Neutrophil (primary cell): Measurements from ENCODE around the gene NPIPB8.
"Not testable (repeated sequence)": the region's sequence is repeated elsewhere in the genome, so short reads cannot be mapped to it uniquely, and the experiment has no call there.

Source experiments
- H3K27ac ChIP-seq: fragments of 200-600 bp; sonication (generic); 2 replicates; pipeline ENCODE4 v1.5.1; 2016; ENCODE audit warnings: mild to moderate bottlenecking, moderate library complexity
- H3K27me3 ChIP-seq: fragments of 200-600 bp; sonication (generic); 2 replicates; pipeline ENCODE4 v1.6.0; 2016; ENCODE audit warnings: mild to moderate bottlenecking
- H3K36me3 ChIP-seq: fragments of 200-600 bp; sonication (generic); 2 replicates; pipeline ENCODE4 v1.5.1; 2017
- H3K4me1 ChIP-seq, 2 experiments: fragments of 200-600 bp in 1 of 2; sonication (generic) in 1 of 2; 1 replicate in 1 of 2; 2 replicates in 1 of 2; pipeline versions ENCODE4 v1.5.1 to v1.6.1; 2013 to 2016; ENCODE audit warnings: low read depth in 1 of 2, low read length in 1 of 2, mild to moderate bottlenecking in 1 of 2, moderate library complexity in 1 of 2; ENCODE audit not compliant: control insufficient read depth in 1 of 2, insufficient read depth in 1 of 2
- H3K4me3 ChIP-seq, 2 experiments: fragments of 200-600 bp in 1 of 2; sonication (generic) in 1 of 2; 1 replicate in 1 of 2; 2 replicates in 1 of 2; pipeline ENCODE4 v1.5.1; 2013 to 2016; ENCODE audit warnings: low read depth in 1 of 2, low read length in 1 of 2, mild to moderate bottlenecking in 1 of 2, moderate library complexity in 1 of 2
- H3K9me3 ChIP-seq: fragments of 200-600 bp; sonication (generic); 2 replicates; pipeline ENCODE4 v1.5.1; 2016
- TF ChIP-seq, protein P1 (sequence below): fragments of 200-600 bp; sonication (generic); IDR thresholded peaks from 2 replicates; pipeline ENCODE4 v1.5.1; 2016; ENCODE audit warnings: antibody characterized with exemption

NPIPB8 gene

DNA sequence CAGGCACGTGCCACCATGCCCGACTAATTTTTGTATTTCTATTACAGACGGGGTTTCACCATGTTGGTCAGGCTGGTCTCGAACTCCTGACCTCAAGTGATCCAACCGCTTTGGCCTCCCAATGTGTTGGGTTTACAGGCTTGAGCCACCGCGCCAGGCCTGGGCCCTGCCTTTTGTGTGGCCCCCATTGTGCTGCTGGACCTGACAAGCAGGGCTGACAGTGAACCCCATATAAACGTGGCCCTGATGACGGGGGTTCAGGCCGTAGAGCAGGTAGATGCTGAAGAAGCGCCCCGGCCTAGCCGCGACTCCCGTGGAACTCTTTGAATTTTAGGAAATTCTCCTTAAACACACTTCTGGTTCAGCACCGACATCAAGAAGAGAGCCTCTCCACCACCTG, 23.3 kb upstream of the NPIPB8 start:
- H3K4me1 ChIP-seq: peaks cover 54 to 58% of the 10 kb centered on the region in 2 experiments

DNA sequence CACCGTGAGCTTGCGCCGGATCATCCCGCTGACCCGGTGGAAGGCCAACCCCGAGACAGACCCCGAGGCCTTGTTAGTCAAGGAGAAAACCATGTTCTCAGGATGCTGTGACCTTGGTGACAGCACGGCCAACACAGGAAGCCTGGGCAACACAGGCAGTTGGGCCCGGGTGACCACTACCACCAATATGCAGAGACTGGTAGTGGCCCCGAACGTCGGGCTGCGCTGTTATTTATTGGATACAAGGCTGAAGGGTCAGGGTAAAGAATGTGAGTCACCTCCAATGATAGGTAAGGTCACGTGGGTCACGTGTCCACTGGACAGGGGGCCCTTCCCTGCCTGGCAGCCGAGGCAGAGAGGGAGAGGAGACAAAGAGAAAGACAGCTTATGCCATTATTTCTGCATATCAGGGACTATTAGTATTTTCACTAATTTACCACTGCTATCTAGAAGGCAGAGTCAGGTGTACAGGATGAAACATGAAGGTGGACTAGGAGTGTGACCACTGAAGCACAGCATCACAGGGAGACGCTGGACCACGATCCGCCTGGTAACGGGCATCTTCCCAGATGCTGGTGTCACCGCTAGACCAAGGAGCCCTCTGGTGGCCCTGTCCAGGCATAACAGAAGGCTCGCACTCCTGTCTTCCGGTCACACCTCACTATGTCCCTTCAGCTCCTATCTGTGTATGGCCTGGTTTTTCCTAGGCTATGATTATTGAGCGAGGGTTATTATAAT, 22.2 kb upstream of the NPIPB8 start:
- peak overlapping the region; percentile 72 for H3K27ac ChIP-seq
- TF ChIP-seq, protein P1, sequence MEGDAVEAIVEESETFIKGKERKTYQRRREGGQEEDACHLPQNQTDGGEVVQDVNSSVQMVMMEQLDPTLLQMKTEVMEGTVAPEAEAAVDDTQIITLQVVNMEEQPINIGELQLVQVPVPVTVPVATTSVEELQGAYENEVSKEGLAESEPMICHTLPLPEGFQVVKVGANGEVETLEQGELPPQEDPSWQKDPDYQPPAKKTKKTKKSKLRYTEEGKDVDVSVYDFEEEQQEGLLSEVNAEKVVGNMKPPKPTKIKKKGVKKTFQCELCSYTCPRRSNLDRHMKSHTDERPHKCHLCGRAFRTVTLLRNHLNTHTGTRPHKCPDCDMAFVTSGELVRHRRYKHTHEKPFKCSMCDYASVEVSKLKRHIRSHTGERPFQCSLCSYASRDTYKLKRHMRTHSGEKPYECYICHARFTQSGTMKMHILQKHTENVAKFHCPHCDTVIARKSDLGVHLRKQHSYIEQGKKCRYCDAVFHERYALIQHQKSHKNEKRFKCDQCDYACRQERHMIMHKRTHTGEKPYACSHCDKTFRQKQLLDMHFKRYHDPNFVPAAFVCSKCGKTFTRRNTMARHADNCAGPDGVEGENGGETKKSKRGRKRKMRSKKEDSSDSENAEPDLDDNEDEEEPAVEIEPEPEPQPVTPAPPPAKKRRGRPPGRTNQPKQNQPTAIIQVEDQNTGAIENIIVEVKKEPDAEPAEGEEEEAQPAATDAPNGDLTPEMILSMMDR: peak; percentile 94

More for the DNA sequence above, 23.3 kb upstream of the NPIPB8 start:
- H3K27ac ChIP-seq, H3K9me3 ChIP-seq, H3K36me3 ChIP-seq, H3K4me3 ChIP-seq, H3K27me3 ChIP-seq: not testable (repeated sequence)

DNA sequence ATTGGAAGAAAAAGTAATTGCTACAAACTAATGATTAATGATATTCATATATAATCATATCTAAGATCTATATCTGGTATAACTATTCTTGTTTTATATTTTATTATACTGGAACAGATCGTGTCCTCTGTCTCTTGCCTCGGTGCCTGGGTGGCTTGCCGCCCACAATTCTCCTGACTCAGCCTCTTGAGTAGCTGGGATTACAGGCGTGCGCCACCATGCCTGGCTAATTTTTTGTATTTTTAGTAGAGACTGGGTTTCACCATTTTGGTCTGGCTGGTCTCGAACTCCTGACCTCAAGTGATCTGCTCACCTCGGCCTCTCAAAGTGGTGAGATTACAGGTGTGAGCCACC, 21.7 kb upstream of the NPIPB8 start:
- Histone ChIP-seq H3K27ac (peak overlapping the region; percentile 72), H3K4me1 (peaks cover 38 to 41% of the 10 kb centered on the region in 2 experiments)
- H3K27me3 ChIP-seq, H3K36me3 ChIP-seq, H3K4me3 ChIP-seq, H3K9me3 ChIP-seq: not testable (repeated sequence)

More for the DNA sequence above, 22.2 kb upstream of the NPIPB8 start:
- not testable (repeated sequence) for H3K36me3 ChIP-seq, H3K4me3 ChIP-seq, H3K9me3 ChIP-seq, H3K27me3 ChIP-seq
- peaks cover 43 to 47% of the 10 kb centered on the region in 2 experiments for H3K4me1 ChIP-seq

DNA sequence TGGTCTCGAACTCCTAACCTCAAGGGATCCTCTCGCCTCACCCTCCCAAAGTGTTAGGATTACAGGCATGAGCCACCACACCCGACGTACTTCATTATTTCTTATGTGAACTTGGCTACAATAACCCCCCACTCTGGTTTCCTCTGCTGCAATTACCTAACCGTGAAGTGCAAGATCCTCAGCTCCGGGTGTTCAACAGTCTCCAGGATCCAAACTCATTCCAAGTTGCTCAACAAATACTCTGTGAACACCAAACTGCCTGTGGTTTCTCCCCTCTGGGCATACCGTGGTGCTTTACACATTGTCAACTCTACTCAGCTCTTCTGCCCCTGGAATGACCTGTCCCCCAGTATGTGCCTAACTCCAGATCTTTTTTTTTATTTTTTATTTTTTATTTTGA, 21.2 kb upstream of the NPIPB8 start:
- TF ChIP-seq, protein P1: no peak
- H3K27ac ChIP-seq: peak overlapping the region; percentile 72
- H3K36me3 ChIP-seq: no peaks in the 10 kb centered on the region
- no peak overlapping the region for H3K4me3 ChIP-seq
- H3K9me3 ChIP-seq: no peaks in the 10 kb centered on the region
- H3K27me3 ChIP-seq: peaks cover under 1% of the 10 kb centered on the region
- peaks cover 35 to 38% of the 10 kb centered on the region in 2 experiments for H3K4me1 ChIP-seq

DNA sequence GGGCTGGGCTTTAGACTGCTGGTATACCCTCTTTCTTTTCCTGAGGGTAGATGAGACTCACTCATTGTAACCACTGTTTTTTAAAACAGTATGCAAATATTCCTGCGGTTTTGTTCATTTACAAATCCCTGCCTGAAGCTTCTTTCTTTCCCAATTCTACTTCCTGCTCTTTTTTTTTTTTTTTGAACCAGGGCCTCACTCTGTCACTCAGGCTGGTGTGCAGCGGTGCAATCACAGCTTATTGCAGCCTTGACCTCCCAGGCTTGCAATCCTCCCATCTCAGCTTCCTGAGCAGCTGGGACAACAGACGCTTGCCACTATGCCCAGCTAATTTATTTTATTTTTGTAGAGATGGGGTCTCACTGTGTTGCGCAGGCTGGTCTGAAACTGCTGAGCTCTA, 20.0 kb upstream of the NPIPB8 start:
- H3K27me3 ChIP-seq: peaks cover 13% of the 10 kb centered on the region
- TF ChIP-seq, protein P1: no peak
- no peaks in the 10 kb centered on the region for H3K9me3 ChIP-seq
- peaks cover 35 to 40% of the 10 kb centered on the region in 2 experiments for H3K4me1 ChIP-seq
- no peak overlapping the region for H3K4me3 ChIP-seq
- peak overlapping the region; percentile 72 for H3K27ac ChIP-seq
- H3K36me3 ChIP-seq: no peaks in the 10 kb centered on the region

DNA sequence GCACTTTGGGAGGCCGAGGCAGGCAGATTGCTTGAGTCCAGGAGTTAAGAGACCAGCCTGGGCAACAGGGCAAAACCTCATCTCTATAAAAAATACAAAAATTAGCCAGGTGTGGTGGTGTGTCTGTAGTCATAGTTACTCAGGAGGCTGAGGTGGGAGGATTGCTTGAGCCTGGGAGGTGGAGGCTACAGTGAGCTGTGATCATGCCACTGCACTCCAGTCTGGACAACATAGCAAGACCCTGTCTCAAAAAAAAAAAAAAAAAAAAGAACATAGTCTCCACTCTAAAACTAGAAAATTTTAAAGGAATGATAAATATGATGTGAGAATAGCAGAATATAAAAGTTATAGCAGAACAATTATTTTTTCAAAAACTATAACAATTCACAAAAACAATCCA, 17.5 kb upstream of the NPIPB8 start:
- not testable (repeated sequence) for H3K9me3 ChIP-seq, H3K27ac ChIP-seq, H3K4me3 ChIP-seq, H3K36me3 ChIP-seq
- peaks cover 30% of the 10 kb centered on the region for H3K27me3 ChIP-seq
- H3K4me1 ChIP-seq: peaks cover 40 to 42% of the 10 kb centered on the region in 2 experiments

DNA sequence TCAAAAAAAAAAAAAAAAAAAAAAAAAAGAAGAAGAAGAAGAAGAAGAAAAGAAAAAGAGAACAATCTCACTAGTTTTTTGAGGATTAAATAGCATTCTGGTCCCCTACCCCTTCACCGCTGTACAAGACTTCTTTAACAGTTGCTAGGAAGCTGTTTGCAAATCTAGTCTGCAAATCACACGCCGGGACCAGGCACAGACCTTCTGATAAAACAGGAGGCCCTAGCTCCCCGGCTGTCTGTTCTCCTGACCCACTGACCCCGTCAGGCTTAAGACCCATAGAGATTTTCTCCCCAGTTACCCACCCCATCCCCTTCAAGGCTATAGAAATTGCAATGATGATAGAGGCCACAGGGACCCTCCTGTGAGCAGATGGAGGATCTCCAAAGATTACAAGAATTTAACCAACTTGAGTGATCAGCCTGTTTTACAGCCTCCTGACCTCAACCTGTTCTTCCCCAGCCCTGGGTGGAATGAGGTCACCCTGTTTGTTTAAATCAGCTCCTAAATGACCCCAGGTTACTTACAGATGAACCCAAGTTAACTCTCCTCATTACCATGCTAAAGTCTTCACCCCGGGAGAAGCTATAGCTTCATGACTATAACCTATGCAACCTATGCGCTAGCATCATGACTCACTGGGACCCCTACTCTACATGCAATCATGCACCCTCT, 16.2 kb upstream of the NPIPB8 start:
- Histone ChIP-seq H3K4me1 (peaks cover 29 to 30% of the 10 kb centered on the region in 2 experiments), H3K4me3 (no peak overlapping the region), H3K27me3 (peaks cover 30% of the 10 kb centered on the region), H3K9me3 (no peaks in the 10 kb centered on the region), H3K27ac (no peak overlapping the region), H3K36me3 (no peaks in the 10 kb centered on the region)
- TF ChIP-seq, protein P1: no peak

DNA sequence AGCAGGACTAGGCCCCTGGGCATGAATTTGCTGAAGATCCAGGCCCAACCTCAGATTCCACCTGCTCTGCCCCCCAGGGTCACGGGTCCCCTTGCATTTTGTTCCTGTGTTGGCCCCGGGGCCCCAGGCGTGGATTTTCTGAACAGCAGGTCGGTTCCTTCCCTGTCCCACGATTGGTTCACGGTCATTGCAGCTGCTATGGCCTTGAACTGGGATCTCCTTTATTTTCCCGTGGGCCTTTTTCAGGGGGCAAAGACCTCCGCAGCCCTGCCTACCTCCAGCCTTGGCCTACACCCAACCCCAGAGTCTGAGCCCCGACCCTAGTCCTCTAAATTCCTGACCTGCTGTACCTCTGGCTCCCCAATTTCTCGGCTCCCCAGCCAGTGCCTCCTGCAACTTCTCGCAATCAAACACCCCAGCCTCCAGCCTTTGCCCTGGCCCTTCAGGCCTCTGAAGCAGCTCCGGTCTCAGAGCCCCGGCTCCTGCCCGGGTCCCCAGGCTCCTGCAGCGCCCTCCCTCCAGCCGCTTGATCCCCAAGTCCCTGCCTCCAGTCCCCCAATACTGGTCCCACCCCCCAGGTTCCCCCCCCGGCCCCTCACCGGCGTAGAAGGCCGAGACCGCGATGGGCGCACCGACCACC, 15.2 kb upstream of the NPIPB8 start:
- H3K4me3 ChIP-seq: peak overlapping the region in 1 of 2 experiments; percentile 55
- not testable (repeated sequence) for H3K9me3 ChIP-seq, H3K36me3 ChIP-seq, H3K27ac ChIP-seq
- H3K27me3 ChIP-seq: peaks cover 30% of the 10 kb centered on the region
- H3K4me1 ChIP-seq: peaks cover 19 to 20% of the 10 kb centered on the region in 2 experiments
